Measurements from ENCODE around the gene POR. TPM values are rescaled to one million over a fixed set of nuclear protein-coding genes. Genes with fewer than 3 reads are reported as not detected.
"Not testable (repeated sequence)": the region's sequence is repeated elsewhere in the genome, so short reads cannot be mapped to it uniquely, and the experiment has no call there.

POR gene
- total and polyA plus RNA-seq, 5 donors from 2014 or later = 51.3 to 68.0 (median 60.5) TPM

GRCh38 chr7:76022026-76022780 lies 107.2 kb downstream of the POR start:
- peak overlapping the region in 1 of 3 donors; percentile 85 for H3K27ac Mint-ChIP-seq
- H3K36me3 Mint-ChIP-seq = peaks cover 32% of the 10 kb centered on the region
- H3K4me1 Mint-ChIP-seq = peaks cover 0 to 19% (median 10%) of the 10 kb centered on the region in 4 donors
- ATAC-seq (ENCODE audit: low read depth in 2 of 2) (no peak), DNase-seq (no peak)
- Histone ChIP-seq H3K9me3 (ENCODE audit: control insufficient read depth in 2 of 2, low read length in 2 of 2) (no peaks in the 10 kb centered on the region), H3K27me3 (ENCODE audit: control insufficient read depth, insufficient read depth, low read length) (no peaks in the 10 kb centered on the region), H3K36me3 (ENCODE audit: control insufficient read depth, insufficient read depth, low read length) (peaks cover 27% of the 10 kb centered on the region), H3K4me1 (ENCODE audit: control insufficient read depth, insufficient read depth, low read length, poor library complexity, severe bottlenecking) (peaks cover 8% of the 10 kb centered on the region), H3K27ac (ENCODE audit: insufficient read depth, low read length, poor library complexity, severe bottlenecking) (no peak overlapping the region), H3K4me3 (ENCODE audit: low read depth, low read length) (no peak overlapping the region)
- no peaks in the 10 kb centered on the region for H3K27me3 Mint-ChIP-seq
- H3K4me3 Mint-ChIP-seq = no peak overlapping the region
- no peaks in the 10 kb centered on the region for H3K9me3 Mint-ChIP-seq

DNA sequence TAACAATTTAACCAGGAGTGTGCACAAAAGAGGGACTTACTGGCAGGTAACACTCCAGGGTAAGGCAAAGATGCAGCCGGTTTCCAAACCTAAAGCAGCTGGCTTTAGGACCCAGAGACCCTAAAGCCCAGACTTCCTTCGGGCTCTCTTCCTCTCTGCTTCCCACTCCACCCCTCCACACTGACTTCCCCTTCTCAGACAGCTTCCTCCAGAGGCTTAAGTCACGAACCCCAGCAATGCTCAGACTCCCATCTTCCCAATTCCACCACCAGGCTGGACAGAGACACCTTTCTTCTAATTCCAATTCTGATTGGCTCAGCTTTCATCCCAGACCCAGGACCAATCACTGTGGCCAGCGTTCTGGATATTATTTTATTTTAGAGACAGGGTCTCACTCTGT lies 108.0 kb downstream of the POR start:
- Histone ChIP-seq H3K9me3 (ENCODE audit: control insufficient read depth in 2 of 2, low read length in 2 of 2) (no peaks in the 10 kb centered on the region), H3K27ac (ENCODE audit: insufficient read depth, low read length, poor library complexity, severe bottlenecking) (no peak overlapping the region), H3K36me3 (ENCODE audit: control insufficient read depth, insufficient read depth, low read length) (peaks cover 26% of the 10 kb centered on the region), H3K4me1 (ENCODE audit: control insufficient read depth, insufficient read depth, low read length, poor library complexity, severe bottlenecking) (peaks cover 8% of the 10 kb centered on the region), H3K27me3 (ENCODE audit: control insufficient read depth, insufficient read depth, low read length) (no peaks in the 10 kb centered on the region), H3K4me3 (ENCODE audit: low read depth, low read length) (no peak overlapping the region)
- no peak for ATAC-seq (ENCODE audit: low read depth in 2 of 2)
- Mint-ChIP-seq H3K36me3 (peaks cover 32% of the 10 kb centered on the region), H3K9me3 (no peaks in the 10 kb centered on the region), H3K4me3 (peak overlapping the region in 1 of 4 donors; percentile 43), H3K27me3 (no peaks in the 10 kb centered on the region), H3K4me1 (peaks cover 0 to 18% (median 10%) of the 10 kb centered on the region in 4 donors), H3K27ac (no peak overlapping the region)
- no peak for DNase-seq

DNA sequence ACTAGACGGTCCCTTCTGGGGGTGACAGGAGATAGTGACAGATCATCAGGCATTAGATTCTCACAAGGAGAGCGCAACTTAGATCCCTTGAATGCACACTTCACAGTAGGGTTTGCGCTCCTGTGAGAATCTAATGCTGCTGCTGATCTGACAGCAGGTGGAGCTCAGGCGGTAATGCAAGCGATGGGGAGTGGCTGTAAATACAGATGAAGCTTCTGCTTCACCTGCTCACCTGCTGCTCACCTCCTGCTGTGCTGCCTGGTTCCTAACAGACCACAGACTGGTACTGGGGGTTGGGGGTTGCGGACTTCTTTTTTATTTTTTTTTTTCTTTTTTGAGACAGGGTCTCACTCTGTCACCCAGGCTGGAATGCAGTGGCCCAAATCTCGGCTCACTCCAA lies 114.7 kb downstream of the POR start:
- not testable (repeated sequence) for H3K9me3 Mint-ChIP-seq; H3K27ac Mint-ChIP-seq; DNase-seq; H3K4me3 Mint-ChIP-seq; H3K9me3 ChIP-seq (ENCODE audit: control insufficient read depth in 2 of 2, low read length in 2 of 2); H3K4me3 ChIP-seq (ENCODE audit: low read depth, low read length); ATAC-seq (ENCODE audit: low read depth in 2 of 2); H3K36me3 ChIP-seq (ENCODE audit: control insufficient read depth, insufficient read depth, low read length); H3K4me1 ChIP-seq (ENCODE audit: control insufficient read depth, insufficient read depth, low read length, poor library complexity, severe bottlenecking); H3K27me3 ChIP-seq (ENCODE audit: control insufficient read depth, insufficient read depth, low read length); H3K27me3 Mint-ChIP-seq; H3K27ac ChIP-seq (ENCODE audit: insufficient read depth, low read length, poor library complexity, severe bottlenecking)
- Mint-ChIP-seq H3K36me3 (peaks cover 27% of the 10 kb centered on the region), H3K4me1 (peaks cover 0 to 13% (median 11%) of the 10 kb centered on the region in 4 donors)

DNA sequence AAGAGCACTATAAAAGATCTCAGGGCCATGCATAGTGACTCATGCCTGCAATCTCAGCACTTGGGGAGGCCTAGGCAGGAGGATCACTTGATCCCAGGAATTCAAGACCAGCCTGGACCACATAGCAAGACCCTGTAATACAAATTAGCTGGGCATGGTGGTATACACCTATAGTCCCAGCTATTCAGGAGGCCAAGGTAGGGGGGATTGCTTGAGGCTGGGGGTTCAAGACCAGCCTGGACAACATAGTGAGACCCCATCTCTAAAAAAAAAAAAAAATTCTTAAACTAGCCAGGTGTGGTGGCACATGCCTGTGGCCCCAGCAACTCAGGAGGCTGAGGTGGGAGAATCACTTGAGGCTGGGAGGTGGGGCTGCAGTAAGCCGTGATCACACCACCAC lies 117.0 kb downstream of the POR start:
- Mint-ChIP-seq H3K27me3 (no peaks in the 10 kb centered on the region), H3K36me3 (peaks cover 20% of the 10 kb centered on the region), H3K4me3 (no peak overlapping the region), H3K4me1 (peaks cover 0 to 17% (median 14%) of the 10 kb centered on the region in 4 donors), H3K9me3 (no peaks in the 10 kb centered on the region), H3K27ac (no peak overlapping the region)
- DNase-seq (no peak), ATAC-seq (ENCODE audit: low read depth in 2 of 2) (no peak)
- peaks cover 7% of the 10 kb centered on the region for H3K36me3 ChIP-seq (ENCODE audit: control insufficient read depth, insufficient read depth, low read length)
- no peak overlapping the region for H3K27ac ChIP-seq (ENCODE audit: insufficient read depth, low read length, poor library complexity, severe bottlenecking)
- no peaks in the 10 kb centered on the region for H3K9me3 ChIP-seq (ENCODE audit: control insufficient read depth in 2 of 2, low read length in 2 of 2)
- H3K27me3 ChIP-seq (ENCODE audit: control insufficient read depth, insufficient read depth, low read length) = no peaks in the 10 kb centered on the region
- H3K4me3 ChIP-seq (ENCODE audit: low read depth, low read length) = no peak overlapping the region
- no peaks in the 10 kb centered on the region for H3K4me1 ChIP-seq (ENCODE audit: control insufficient read depth, insufficient read depth, low read length, poor library complexity, severe bottlenecking)

Other genes with a start within 250 kb of the POR start
- gene HIP1, start 176.2 kb upstream of the POR start, total RNA-seq = 10.7 TPM
- 1 to 10 TPM in 1 of 4 donors, under 1 TPM in 3; 0.29 to 1.5 (median 0.70) TPM for gene HIP1, start 176.2 kb upstream of the POR start, polyA plus RNA-seq
- not detected for gene CCL26, start 142.9 kb upstream of the POR start, total RNA-seq
- gene CCL26, start 142.9 kb upstream of the POR start, polyA plus RNA-seq = not detected
- not detected for gene CCL24, start 101.3 kb upstream of the POR start, total RNA-seq
- gene CCL24, start 101.3 kb upstream of the POR start, polyA plus RNA-seq = not detected
- 194 TPM for gene RHBDD2, start 36.1 kb upstream of the POR start, total RNA-seq
- gene RHBDD2, start 36.1 kb upstream of the POR start, polyA plus RNA-seq = 100 to 1,000 TPM; 118 to 146 (median 121) TPM
- 51.5 TPM for gene TMEM120A, start 79.4 kb downstream of the POR start, total RNA-seq
- 10 to 100 TPM; 41.9 to 66.5 (median 62.1) TPM for gene TMEM120A, start 79.4 kb downstream of the POR start, polyA plus RNA-seq
- gene STYXL1, start 132.8 kb downstream of the POR start, total RNA-seq = 16.8 TPM
- gene STYXL1, start 132.8 kb downstream of the POR start, polyA plus RNA-seq = 10 to 100 TPM; 61.9 to 80.8 (median 64.6) TPM
- gene MDH2, start 133.0 kb downstream of the POR start, total RNA-seq = 70.6 TPM
- gene MDH2, start 133.0 kb downstream of the POR start, polyA plus RNA-seq = 100 to 1,000 TPM; 151 to 237 (median 178) TPM